ENCODE data around the gene CCDC50.

Gene CCDC50

GRCh38 chr3:191350396-191351090, 21.3 kb downstream of the CCDC50 start:
- no peak for DNase-seq (ENCODE audit: low spot score)

GRCh38 chr3:191352014-191352413, 22.8 kb downstream of the CCDC50 start:
- DNase-seq (ENCODE audit: low spot score), result no peak

- DNase-seq (ENCODE audit: low spot score), result no peak
Observed at GRCh38 chr3:191353022-191353777, 24.0 kb downstream of the CCDC50 start.

GRCh38 chr3:191355406-191355805, 26.2 kb downstream of the CCDC50 start:
- no peak for DNase-seq (ENCODE audit: low spot score)

GRCh38 chr3:191356631-191357439, 27.6 kb downstream of the CCDC50 start:
- DNase-seq (ENCODE audit: low spot score), result peak; percentile 68

- no peak for DNase-seq (ENCODE audit: low spot score)
Observed at GRCh38 chr3:191357909-191358308, 28.7 kb downstream of the CCDC50 start.

- no peak for DNase-seq (ENCODE audit: low spot score)
Observed at GRCh38 chr3:191358929-191359328, 29.7 kb downstream of the CCDC50 start.

GRCh38 chr3:191360620-191361019, 31.4 kb downstream of the CCDC50 start:
- no peak for DNase-seq (ENCODE audit: low spot score)

GRCh38 chr3:191361456-191361855, 32.3 kb downstream of the CCDC50 start:
- no peak for DNase-seq (ENCODE audit: low spot score)

- no peak for DNase-seq (ENCODE audit: low spot score)
Observed at GRCh38 chr3:191362037-191362436, 32.8 kb downstream of the CCDC50 start.

- no peak for DNase-seq (ENCODE audit: low spot score)
Observed at GRCh38 chr3:191362524-191363090, 33.4 kb downstream of the CCDC50 start.

GRCh38 chr3:191363221-191363620, 34.0 kb downstream of the CCDC50 start:
- no peak for DNase-seq (ENCODE audit: low spot score)

- no peak for DNase-seq (ENCODE audit: low spot score)
Observed at GRCh38 chr3:191366675-191367074, 37.5 kb downstream of the CCDC50 start.

- no peak for DNase-seq (ENCODE audit: low spot score)
Observed at GRCh38 chr3:191368755-191369615, 39.8 kb downstream of the CCDC50 start.

- DNase-seq (ENCODE audit: low spot score), result no peak
Observed at GRCh38 chr3:191369616-191370010, 40.4 kb downstream of the CCDC50 start.

GRCh38 chr3:191372122-191372521, 42.9 kb downstream of the CCDC50 start:
- no peak for DNase-seq (ENCODE audit: low spot score)

- DNase-seq (ENCODE audit: low spot score), result no peak
Observed at GRCh38 chr3:191373327-191373726, 44.1 kb downstream of the CCDC50 start.

GRCh38 chr3:191376516-191377141, 47.4 kb downstream of the CCDC50 start:
- peak; percentile 71 for DNase-seq (ENCODE audit: low spot score)

GRCh38 chr3:191378142-191378812, 49.1 kb downstream of the CCDC50 start:
- DNase-seq (ENCODE audit: low spot score), result no peak

- no peak for DNase-seq (ENCODE audit: low spot score)
Observed at GRCh38 chr3:191379446-191379845, 50.3 kb downstream of the CCDC50 start.

All from AG20443 (cell line).